WTC11 (cell line): ENCODE measurements around the gene TMCC1.

ENCODE experiments used
- CREB1 ChIP-seq: sonication (generic); formaldehyde crosslinking; IDR thresholded peaks from 2 replicates; pipeline ENCODE4 v1.8.0; 2023; ENCODE audit warnings: mild to moderate bottlenecking, missing genetic modification reagents
- PRRX2 ChIP-seq: fragments of 250-450 bp; sonication (Bioruptor Pico); IDR thresholded peaks from 2 replicates; pipeline ENCODE4 v1.8.0; 2021; ENCODE audit warnings: mild to moderate bottlenecking
- RORB ChIP-seq: fragments of 250-450 bp; sonication (Bioruptor Pico); IDR thresholded peaks from 2 replicates; pipeline ENCODE4 v1.9.0; 2021; ENCODE audit warnings: mild to moderate bottlenecking
- TP53 ChIP-seq: sonication (generic); formaldehyde crosslinking; IDR thresholded peaks from 2 replicates; pipeline ENCODE4 v1.8.1; 2023; ENCODE audit warnings: mild to moderate bottlenecking, missing genetic modification reagents
- ZNF416 ChIP-seq: fragments of 250-450 bp; sonication (Bioruptor Pico); IDR thresholded peaks from 2 replicates; pipeline ENCODE4 v1.9.0; 2021; ENCODE audit warnings: mild to moderate bottlenecking, inconsistent platforms
- TF ChIP-seq, protein P1 (sequence below): fragments of 200-600 bp; IDR thresholded peaks from 2 replicates; pipeline ENCODE4 v1.8.0; 2022; ENCODE audit warnings: antibody characterized with exemption
- TF ChIP-seq, protein P2 (sequence below): sonication (generic); formaldehyde crosslinking; IDR thresholded peaks from 2 replicates; pipeline ENCODE4 v1.8.0; 2022; ENCODE audit warnings: mild to moderate bottlenecking, missing genetic modification reagents
- TF ChIP-seq, protein P3 (sequence below): sonication (generic); formaldehyde crosslinking; IDR thresholded peaks from 2 replicates; pipeline ENCODE4 v1.8.1; 2022; ENCODE audit warnings: low read depth, missing genetic modification reagents, borderline replicate concordance
- TF ChIP-seq, protein P4 (sequence below): sonication (generic); formaldehyde crosslinking; IDR thresholded peaks from 2 replicates; pipeline ENCODE4 v1.8.1; 2023; ENCODE audit warnings: mild to moderate bottlenecking, missing genetic modification reagents

DNA sequence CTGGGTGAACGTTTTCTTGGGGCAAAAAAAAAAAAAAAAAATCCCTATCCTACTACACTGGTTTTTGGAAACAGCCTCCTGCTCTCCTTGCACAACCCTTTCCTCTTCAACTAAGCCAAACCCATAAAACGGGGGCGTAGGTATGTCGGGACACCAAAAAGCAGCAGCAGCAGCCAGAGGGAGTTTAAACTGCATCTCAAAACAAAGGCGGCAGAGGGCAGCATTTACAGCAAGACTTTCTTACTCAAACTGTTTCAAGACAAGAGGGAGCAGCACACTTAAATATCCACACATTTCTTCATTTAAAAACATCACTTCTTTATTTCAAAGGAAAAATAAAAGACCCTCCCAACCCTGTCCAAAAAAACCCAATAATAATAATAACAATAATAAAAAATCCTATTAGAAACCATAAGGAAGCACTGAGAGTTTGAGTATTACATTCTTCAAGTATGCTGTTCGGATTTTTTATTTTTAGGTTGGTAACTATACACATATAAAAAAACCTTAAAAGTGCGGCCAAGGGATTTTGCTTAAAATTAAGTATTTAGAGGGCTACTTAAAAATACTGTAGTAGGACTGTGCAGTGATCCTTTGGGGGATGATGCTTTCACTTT, 243.1 kb downstream of the TMCC1 start:
- TF ChIP-seq, protein P1, sequence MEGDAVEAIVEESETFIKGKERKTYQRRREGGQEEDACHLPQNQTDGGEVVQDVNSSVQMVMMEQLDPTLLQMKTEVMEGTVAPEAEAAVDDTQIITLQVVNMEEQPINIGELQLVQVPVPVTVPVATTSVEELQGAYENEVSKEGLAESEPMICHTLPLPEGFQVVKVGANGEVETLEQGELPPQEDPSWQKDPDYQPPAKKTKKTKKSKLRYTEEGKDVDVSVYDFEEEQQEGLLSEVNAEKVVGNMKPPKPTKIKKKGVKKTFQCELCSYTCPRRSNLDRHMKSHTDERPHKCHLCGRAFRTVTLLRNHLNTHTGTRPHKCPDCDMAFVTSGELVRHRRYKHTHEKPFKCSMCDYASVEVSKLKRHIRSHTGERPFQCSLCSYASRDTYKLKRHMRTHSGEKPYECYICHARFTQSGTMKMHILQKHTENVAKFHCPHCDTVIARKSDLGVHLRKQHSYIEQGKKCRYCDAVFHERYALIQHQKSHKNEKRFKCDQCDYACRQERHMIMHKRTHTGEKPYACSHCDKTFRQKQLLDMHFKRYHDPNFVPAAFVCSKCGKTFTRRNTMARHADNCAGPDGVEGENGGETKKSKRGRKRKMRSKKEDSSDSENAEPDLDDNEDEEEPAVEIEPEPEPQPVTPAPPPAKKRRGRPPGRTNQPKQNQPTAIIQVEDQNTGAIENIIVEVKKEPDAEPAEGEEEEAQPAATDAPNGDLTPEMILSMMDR: no peak; the same call in none of the 2 replicates
- TF ChIP-seq, protein P2, sequence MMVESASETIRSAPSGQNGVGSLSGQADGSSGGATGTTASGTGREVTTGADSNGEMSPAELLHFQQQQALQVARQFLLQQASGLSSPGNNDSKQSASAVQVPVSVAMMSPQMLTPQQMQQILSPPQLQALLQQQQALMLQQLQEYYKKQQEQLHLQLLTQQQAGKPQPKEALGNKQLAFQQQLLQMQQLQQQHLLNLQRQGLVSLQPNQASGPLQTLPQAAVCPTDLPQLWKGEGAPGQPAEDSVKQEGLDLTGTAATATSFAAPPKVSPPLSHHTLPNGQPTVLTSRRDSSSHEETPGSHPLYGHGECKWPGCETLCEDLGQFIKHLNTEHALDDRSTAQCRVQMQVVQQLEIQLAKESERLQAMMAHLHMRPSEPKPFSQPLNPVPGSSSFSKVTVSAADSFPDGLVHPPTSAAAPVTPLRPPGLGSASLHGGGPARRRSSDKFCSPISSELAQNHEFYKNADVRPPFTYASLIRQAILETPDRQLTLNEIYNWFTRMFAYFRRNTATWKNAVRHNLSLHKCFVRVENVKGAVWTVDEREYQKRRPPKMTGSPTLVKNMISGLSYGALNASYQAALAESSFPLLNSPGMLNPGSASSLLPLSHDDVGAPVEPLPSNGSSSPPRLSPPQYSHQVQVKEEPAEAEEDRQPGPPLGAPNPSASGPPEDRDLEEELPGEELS (CRISPR knock-in tag): no peak
- TF ChIP-seq TP53 (CRISPR knock-in tag): no peak
- no peak for TF ChIP-seq ZNF416 (CRISPR knock-in tag)
- no peak for TF ChIP-seq RORB
- TF ChIP-seq PRRX2 (CRISPR knock-in tag): no peak
- TF ChIP-seq, protein P3, sequence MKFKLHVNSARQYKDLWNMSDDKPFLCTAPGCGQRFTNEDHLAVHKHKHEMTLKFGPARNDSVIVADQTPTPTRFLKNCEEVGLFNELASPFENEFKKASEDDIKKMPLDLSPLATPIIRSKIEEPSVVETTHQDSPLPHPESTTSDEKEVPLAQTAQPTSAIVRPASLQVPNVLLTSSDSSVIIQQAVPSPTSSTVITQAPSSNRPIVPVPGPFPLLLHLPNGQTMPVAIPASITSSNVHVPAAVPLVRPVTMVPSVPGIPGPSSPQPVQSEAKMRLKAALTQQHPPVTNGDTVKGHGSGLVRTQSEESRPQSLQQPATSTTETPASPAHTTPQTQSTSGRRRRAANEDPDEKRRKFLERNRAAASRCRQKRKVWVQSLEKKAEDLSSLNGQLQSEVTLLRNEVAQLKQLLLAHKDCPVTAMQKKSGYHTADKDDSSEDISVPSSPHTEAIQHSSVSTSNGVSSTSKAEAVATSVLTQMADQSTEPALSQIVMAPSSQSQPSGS (CRISPR knock-in tag): no peak
- TF ChIP-seq, protein P4, sequence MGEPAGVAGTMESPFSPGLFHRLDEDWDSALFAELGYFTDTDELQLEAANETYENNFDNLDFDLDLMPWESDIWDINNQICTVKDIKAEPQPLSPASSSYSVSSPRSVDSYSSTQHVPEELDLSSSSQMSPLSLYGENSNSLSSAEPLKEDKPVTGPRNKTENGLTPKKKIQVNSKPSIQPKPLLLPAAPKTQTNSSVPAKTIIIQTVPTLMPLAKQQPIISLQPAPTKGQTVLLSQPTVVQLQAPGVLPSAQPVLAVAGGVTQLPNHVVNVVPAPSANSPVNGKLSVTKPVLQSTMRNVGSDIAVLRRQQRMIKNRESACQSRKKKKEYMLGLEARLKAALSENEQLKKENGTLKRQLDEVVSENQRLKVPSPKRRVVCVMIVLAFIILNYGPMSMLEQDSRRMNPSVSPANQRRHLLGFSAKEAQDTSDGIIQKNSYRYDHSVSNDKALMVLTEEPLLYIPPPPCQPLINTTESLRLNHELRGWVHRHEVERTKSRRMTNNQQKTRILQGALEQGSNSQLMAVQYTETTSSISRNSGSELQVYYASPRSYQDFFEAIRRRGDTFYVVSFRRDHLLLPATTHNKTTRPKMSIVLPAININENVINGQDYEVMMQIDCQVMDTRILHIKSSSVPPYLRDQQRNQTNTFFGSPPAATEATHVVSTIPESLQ (CRISPR knock-in tag): no peak
- TF ChIP-seq CREB1 (CRISPR knock-in tag): no peak
